GM12878 (cell line): ENCODE data around the gene SVBP. TPM values are rescaled to one million over a fixed set of nuclear protein-coding genes. Genes with fewer than 3 reads are reported as not detected.

ENCODE experiments used
- ATAC-seq: fragments of 200-7000 bp; cut with Tn5 transposase; 3 replicates; pipeline ENCODE4 v1.9.1; 2020; ENCODE audit warnings: mild to moderate bottlenecking, moderate library complexity
- BruUV-seq: library from RNA; stranded (reverse); fragments of 400-500 nt; replicated peaks from 2 replicates; lab custom pipeline; 2021; lab: Mats Ljungman, UMichigan
- CTCF ChIA-PET: fragments of 300-600 bp; sonication (Branson Sonifier 250); formaldehyde crosslinking; extraction: SDS; loops from one replicate; lab custom pipeline; 2021; ENCODE audit warnings: inconsistent platforms; lab: Yijun Ruan, JAX
- POLR2A ChIA-PET: fragments of 350-600 bp; formaldehyde crosslinking; extraction: SDS; loops from one replicate; lab custom pipeline; 2021; ENCODE audit warnings: inconsistent platforms; lab: Charles Lee
- RAD21 ChIA-PET: fragments of 300-600 bp; sonication (Branson Sonifier 250); formaldehyde crosslinking; loops from one replicate; lab custom pipeline; 2023; ENCODE audit warnings: antibody characterized with exemption; ENCODE audit not compliant: unreplicated experiment; lab: Charles Lee
- SMC1A ChIA-PET: fragments of 300-600 bp; sonication (Branson Sonifier 250); formaldehyde crosslinking; loops from one replicate; lab custom pipeline; 2023; ENCODE audit not compliant: unreplicated experiment, uncharacterized antibody; lab: Charles Lee
- DNase-seq: peaks from one replicate; pipeline ENCODE4 v3.0.0-alpha.2; 2011; ENCODE audit warnings: low read depth, low spot score
- FAIRE-seq: peaks from 3 replicates; lab custom pipeline; 2011; peaks lifted over from hg19 to GRCh38; lab: Jason Lieb, UNC
- H2AFZ ChIP-seq: 2 replicates; pipeline ENCODE4 v1.6.0; 2011; ENCODE audit warnings: low read depth, low read length, control low read depth; ENCODE audit not compliant: control insufficient read depth
- H3K27ac ChIP-seq: 2 replicates; pipeline ENCODE4 v1.5.1; 2011; ENCODE audit warnings: control low read depth; ENCODE audit not compliant: control insufficient read depth, insufficient read depth
- H3K27me3 ChIP-seq, 2 experiments: replicated peaks in 1 of 2; 2 replicates each; pipeline versions ENCODE4 v1.6.0 to v1.6.1; 2011; ENCODE audit warnings: low read length in 1 of 2; ENCODE audit not compliant: control insufficient read depth in 2 of 2, insufficient read depth in 2 of 2
- H3K36me3 ChIP-seq, 2 experiments: 2 replicates each; pipeline ENCODE4 v1.5.1; 2011; ENCODE audit warnings: low read length in 1 of 2; ENCODE audit not compliant: control insufficient read depth in 2 of 2, insufficient read depth in 2 of 2
- H3K4me1 ChIP-seq: 2 replicates; pipeline ENCODE4 v1.6.1; 2011; ENCODE audit warnings: mild to moderate bottlenecking, low read length, moderate library complexity, mixed read lengths; ENCODE audit not compliant: control insufficient read depth, insufficient read depth
- H3K4me2 ChIP-seq: 2 replicates; pipeline ENCODE4 v1.6.0; 2011; ENCODE audit warnings: control low read depth; ENCODE audit not compliant: control insufficient read depth, insufficient read depth
- H3K4me3 ChIP-seq: fragments of 200-600 bp; sonication (generic); 2 replicates; pipeline ENCODE4 v1.5.1; 2016
- H3K79me2 ChIP-seq: 2 replicates; pipeline ENCODE4 v1.6.0; 2011; ENCODE audit warnings: low read length; ENCODE audit not compliant: control insufficient read depth, insufficient read depth
- H3K9ac ChIP-seq: 2 replicates; pipeline ENCODE4 v1.8.0; 2011; ENCODE audit warnings: low read length, control low read depth, mixed read lengths; ENCODE audit not compliant: control insufficient read depth, insufficient read depth
- H3K9me3 ChIP-seq: replicated peaks from 3 replicates; pipeline ENCODE4 v1.5.1; 2011; ENCODE audit warnings: mild to moderate bottlenecking, low read length; ENCODE audit not compliant: control insufficient read depth, insufficient read depth
- H4K20me1 ChIP-seq: 2 replicates; pipeline ENCODE4 v1.6.0; 2011; ENCODE audit not compliant: control insufficient read depth, insufficient read depth
- BCL11A ChIP-seq: IDR thresholded peaks from 2 replicates; pipeline ENCODE4 v1.6.1; 2011; ENCODE audit warnings: low read depth, low read length
- CHD1 ChIP-seq: IDR thresholded peaks from 2 replicates; pipeline ENCODE4 v1.6.1; 2012; ENCODE audit warnings: low read depth, low read length, improper control_type of control experiment
- CREB1 ChIP-seq: IDR thresholded peaks from 2 replicates; pipeline ENCODE4 v1.6.1; 2012; ENCODE audit warnings: low read depth, mild to moderate bottlenecking, inconsistent platforms
- GABPA ChIP-seq: IDR thresholded peaks from 2 replicates; pipeline ENCODE4 v1.6.1; 2014; ENCODE audit warnings: antibody characterized with exemption, low read depth, mild to moderate bottlenecking, inconsistent platforms
- GATAD2B ChIP-seq: fragments of 450-650 bp; conservative IDR thresholded peaks from 2 replicates; pipeline ENCODE4 v1.6.1; 2017; ENCODE audit warnings: low read depth, mild to moderate bottlenecking, moderate library complexity
- HDGF ChIP-seq: fragments of 450-650 bp; IDR thresholded peaks from 2 replicates; pipeline ENCODE4 v1.6.1; 2016; ENCODE audit warnings: antibody characterized with exemption
- JUND ChIP-seq: IDR thresholded peaks from 2 replicates; pipeline ENCODE4 v1.6.1; 2012; ENCODE audit warnings: low read depth, mild to moderate bottlenecking, low read length, improper control_type of control experiment, moderate library complexity
- RAD51 ChIP-seq: fragments of 450-650 bp; IDR thresholded peaks from 2 replicates; pipeline ENCODE4 v1.6.1; 2016; ENCODE audit warnings: moderate library complexity, mild to moderate bottlenecking, inconsistent platforms
- RB1 ChIP-seq: fragments of 450-650 bp; formaldehyde crosslinking; IDR thresholded peaks from 2 replicates; pipeline ENCODE4 v1.6.1; 2017; ENCODE audit warnings: mild to moderate bottlenecking, borderline replicate concordance
- RUNX3 ChIP-seq: IDR thresholded peaks from 2 replicates; pipeline ENCODE4 v1.6.1; 2012; ENCODE audit warnings: low read length, inconsistent platforms
- SMAD1 ChIP-seq: fragments of 450-650 bp; IDR thresholded peaks from 2 replicates; pipeline ENCODE4 v1.6.1; 2018; ENCODE audit warnings: mild to moderate bottlenecking, low read depth; ENCODE audit not compliant: partially characterized antibody
- YY1 ChIP-seq: IDR thresholded peaks from 2 replicates; pipeline ENCODE4 v1.6.1; 2011; ENCODE audit warnings: low read depth, mild to moderate bottlenecking, low read length
- WGBS: methylation state at CpG from one replicate; pipeline ENCODE4 v1.1.6; 2016; ENCODE audit warnings: low lambda C conversion rate; ENCODE audit not compliant: insufficient replicate concordance, insufficient coverage; ENCODE audit errors: missing lambda C conversion rate; 5-methylcytosine and 5-hydroxymethylcytosine counted together
- in situ Hi-C: fragments of 300-500 bp; cut with MboI; formaldehyde crosslinking; loops from 9 replicates; pipeline ENCODE4 v1.14.3; 2018; ENCODE audit warnings: mixed read lengths
- intact Hi-C: fragments of 100-400 bp; cut with micrococcal nuclease; formaldehyde crosslinking; loops from one replicate; pipeline ENCODE4 v1.14.2; 2022; ENCODE audit not compliant: unreplicated experiment
- polyA plus RNA-seq, 11 experiments: library from polyadenylated mRNA; depleted of rRNA in 4 of 11; unstranded in 6 of 11; stranded (reverse) in 5 of 11; fragments of >200 nt; fragmentation: Nextera tagmentation in 4 of 11; fragmentation: Illumina TruSeq in 1 of 11; extraction: Ambion mirVana in 4 of 11; extraction: Trizol in 1 of 11; gene quantifications; 1 replicate in 1 of 11; 2 replicates in 10 of 11; pipeline versions ENCODE4 v1.2.1 to v1.2.3, GENCODE V29; 2011 to 2016; ENCODE audit warnings: inconsistent platforms in 2 of 11, missing spikeins in 2 of 11, low read depth in 1 of 11
- total RNA-seq, 4 experiments: library from RNA; depleted of rRNA in 3 of 4; stranded (reverse); fragments of >200 nt in 3 of 4; fragmentation: Illumina TruSeq in 1 of 4; extraction: Trizol in 1 of 4; gene quantifications; 2 replicates each; pipeline versions ENCODE4 v1.2.1 to v1.2.3, GENCODE V29; 2013 to 2021
- TF ChIP-seq, protein P1 (sequence below): fragments of 450-650 bp; IDR thresholded peaks from 2 replicates; pipeline ENCODE4 v1.6.1; 2018; ENCODE audit warnings: borderline replicate concordance, mild to moderate bottlenecking; ENCODE audit not compliant: partially characterized antibody
- TF ChIP-seq, protein P2 (sequence below): IDR thresholded peaks from 2 replicates; pipeline ENCODE4 v1.6.1; 2011; ENCODE audit warnings: mild to moderate bottlenecking, low read depth, low read length, moderate library complexity; ENCODE audit not compliant: insufficient replicate concordance
- TF ChIP-seq, protein P3 (sequence below): fragments of 450-650 bp; IDR thresholded peaks from 2 replicates; pipeline ENCODE4 v1.6.1; 2017; ENCODE audit warnings: mild to moderate bottlenecking, moderate library complexity

SVBP gene
- total and polyA plus RNA-seq, 10 of the 15 experiments (the other 5 are each of a cell fraction or from before 2014, with no cell fraction given): 12.6 to 29.5 (median 19.8) TPM

DNA sequence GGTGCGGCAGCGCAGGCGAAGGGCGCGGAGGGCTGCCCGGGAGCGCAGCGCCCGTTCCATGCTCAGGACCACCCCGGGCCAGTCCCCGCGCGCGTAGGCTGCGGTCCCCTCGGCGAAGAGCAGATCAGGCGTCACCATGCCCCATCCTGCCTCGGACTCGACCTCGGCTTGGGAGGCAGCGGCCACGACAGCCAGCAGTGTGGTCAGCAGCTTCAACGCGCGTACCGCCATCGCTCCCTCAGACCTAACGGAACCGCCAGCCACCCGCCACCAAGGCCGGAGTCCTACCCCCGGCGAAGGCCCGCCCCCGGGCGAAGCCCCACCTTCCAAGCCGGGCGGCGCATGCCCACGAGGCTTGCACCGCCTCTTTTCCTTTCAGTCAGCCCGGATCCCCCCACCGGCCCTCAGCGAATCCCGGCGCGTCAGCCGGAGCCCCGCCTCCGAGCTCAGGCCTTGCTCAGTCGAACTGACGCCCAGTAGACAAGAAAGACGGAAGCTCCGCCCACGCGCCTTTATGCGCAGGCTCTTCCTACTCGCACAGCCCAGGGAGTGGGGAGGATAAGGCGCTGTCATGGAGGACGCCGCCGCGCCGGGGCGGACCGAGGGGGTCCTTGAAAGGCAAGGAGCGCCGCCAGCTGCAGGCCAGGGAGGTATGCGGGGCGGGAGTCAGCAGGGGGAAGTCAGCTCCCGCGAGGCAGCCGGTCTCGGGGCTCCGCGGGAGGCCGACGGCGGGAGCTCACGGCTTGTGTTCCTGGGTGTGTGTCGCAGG, 50.3 kb downstream of the SVBP start, which contains the start of the genes C1orf50 and P3H1:
C1orf50 (plus strand) TSS at position 509 of the 769 bp plus-strand sequence; CDS start at position 572, 63 bp downstream.
P3H1 (minus strand) TSS at position 288 of the 769 bp plus-strand sequence; CDS start at position 231, 57 bp downstream.
- POLR2A ChIA-PET: interaction anchor here (0.5 to 3.8 kb wide), 32 partner anchors 10 to 885 kb away, joined by 3 to 53 read pairs (median 4); partner anchors contain the start of genes CFAP57, EBNA1BP2, ERMAP and KDM4A
- H3K27ac ChIP-seq: peak within 1 kb of the TSS; percentile 84
- RAD21 ChIA-PET: interaction anchor here (0.6 to 4.3 kb wide), 18 partner anchors 12 to 423 kb away, joined by 3 to 25 read pairs (median 5); partner anchors contain the start of genes CCDC30, ERMAP, PPIH and SVBP
- BruUV-seq: TSS peak; percentile 81
- CTCF ChIA-PET: interaction anchor here (0.6 to 6.5 kb wide), 18 partner anchors 9 to 315 kb away, joined by 3 to 28 read pairs (median 4); partner anchors contain the start of gene ZNF691
- H3K4me3 ChIP-seq: peak within 1 kb of the TSS; percentile 95
- H3K4me1 ChIP-seq: peaks cover 4% of the 10 kb centered on the region; the same call in 1 of the 2 replicates
- H3K79me2 ChIP-seq: peaks cover 64% of the 10 kb centered on the region
- SMC1A ChIA-PET: interaction anchor here (0.7 to 4.0 kb wide), 15 partner anchors 10 to 307 kb away, joined by 3 to 21 read pairs (median 4); partner anchors contain the start of genes PPIH, YBX1 and ZNF691
- peak; percentile 93 for DNase-seq
- WGBS: 1% methylated on average over 61 of the region's 82 CpGs
- intact Hi-C loops: loop anchor here (2.0 to 5.0 kb wide), 3 partner anchors 50 to 85 kb away; partner anchors contain the start of genes ERMAP, SVBP, YBX1 and ZNF691
- H4K20me1 ChIP-seq: no peaks in the 10 kb centered on the region
- peak within 1 kb of the TSS; percentile 84 for H3K9ac ChIP-seq
- H3K4me2 ChIP-seq: peak within 1 kb of the TSS; percentile 90
- FAIRE-seq: peak; percentile 91
- in situ Hi-C loops: no loop called here
- no peaks in the 10 kb centered on the region for H3K27me3 ChIP-seq
- H3K9me3 ChIP-seq: no peaks in the 10 kb centered on the region
- H2AFZ ChIP-seq: peak within 1 kb of the TSS; percentile 94
- peaks cover 0 to 6% of the 10 kb centered on the region in 2 experiments; a peak in 1 of 4 replicates for H3K36me3 ChIP-seq
- ATAC-seq: peak; percentile 93
- TF ChIP-seq CREB1 (peak; percentile 65; the same call in 1 of the 2 replicates), RB1 (peak; percentile 69; the same call in 1 of the 2 replicates), RUNX3 (peak; percentile 53), GATAD2B (peak; percentile 81), JUND (0 out of 2 replicates have a peak, but pooled peaks have one; percentile 21), SMAD1 (peak; percentile 18), GABPA (no peak), HDGF (peak; percentile 96), YY1 (peak; percentile 72), RAD51 (no peak), BCL11A (no peak), CHD1 (no peak)
- TF ChIP-seq, protein P1, sequence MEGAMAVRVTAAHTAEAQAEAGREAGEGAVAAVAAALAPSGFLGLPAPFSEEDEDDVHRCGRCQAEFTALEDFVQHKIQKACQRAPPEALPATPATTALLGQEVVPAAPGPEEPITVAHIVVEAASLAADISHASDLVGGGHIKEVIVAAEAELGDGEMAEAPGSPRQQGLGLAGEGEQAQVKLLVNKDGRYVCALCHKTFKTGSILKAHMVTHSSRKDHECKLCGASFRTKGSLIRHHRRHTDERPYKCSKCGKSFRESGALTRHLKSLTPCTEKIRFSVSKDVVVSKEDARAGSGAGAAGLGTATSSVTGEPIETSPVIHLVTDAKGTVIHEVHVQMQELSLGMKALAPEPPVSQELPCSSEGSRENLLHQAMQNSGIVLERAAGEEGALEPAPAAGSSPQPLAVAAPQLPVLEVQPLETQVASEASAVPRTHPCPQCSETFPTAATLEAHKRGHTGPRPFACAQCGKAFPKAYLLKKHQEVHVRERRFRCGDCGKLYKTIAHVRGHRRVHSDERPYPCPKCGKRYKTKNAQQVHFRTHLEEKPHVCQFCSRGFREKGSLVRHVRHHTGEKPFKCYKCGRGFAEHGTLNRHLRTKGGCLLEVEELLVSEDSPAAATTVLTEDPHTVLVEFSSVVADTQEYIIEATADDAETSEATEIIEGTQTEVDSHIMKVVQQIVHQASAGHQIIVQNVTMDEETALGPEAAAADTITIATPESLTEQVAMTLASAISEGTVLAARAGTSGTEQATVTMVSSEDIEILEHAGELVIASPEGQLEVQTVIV: peak; percentile 47
- TF ChIP-seq, protein P2, sequence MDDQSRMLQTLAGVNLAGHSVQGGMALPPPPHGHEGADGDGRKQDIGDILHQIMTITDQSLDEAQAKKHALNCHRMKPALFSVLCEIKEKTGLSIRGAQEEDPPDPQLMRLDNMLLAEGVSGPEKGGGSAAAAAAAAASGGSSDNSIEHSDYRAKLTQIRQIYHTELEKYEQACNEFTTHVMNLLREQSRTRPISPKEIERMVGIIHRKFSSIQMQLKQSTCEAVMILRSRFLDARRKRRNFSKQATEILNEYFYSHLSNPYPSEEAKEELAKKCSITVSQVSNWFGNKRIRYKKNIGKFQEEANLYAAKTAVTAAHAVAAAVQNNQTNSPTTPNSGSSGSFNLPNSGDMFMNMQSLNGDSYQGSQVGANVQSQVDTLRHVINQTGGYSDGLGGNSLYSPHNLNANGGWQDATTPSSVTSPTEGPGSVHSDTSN: peak; percentile 24
- TF ChIP-seq, protein P3, sequence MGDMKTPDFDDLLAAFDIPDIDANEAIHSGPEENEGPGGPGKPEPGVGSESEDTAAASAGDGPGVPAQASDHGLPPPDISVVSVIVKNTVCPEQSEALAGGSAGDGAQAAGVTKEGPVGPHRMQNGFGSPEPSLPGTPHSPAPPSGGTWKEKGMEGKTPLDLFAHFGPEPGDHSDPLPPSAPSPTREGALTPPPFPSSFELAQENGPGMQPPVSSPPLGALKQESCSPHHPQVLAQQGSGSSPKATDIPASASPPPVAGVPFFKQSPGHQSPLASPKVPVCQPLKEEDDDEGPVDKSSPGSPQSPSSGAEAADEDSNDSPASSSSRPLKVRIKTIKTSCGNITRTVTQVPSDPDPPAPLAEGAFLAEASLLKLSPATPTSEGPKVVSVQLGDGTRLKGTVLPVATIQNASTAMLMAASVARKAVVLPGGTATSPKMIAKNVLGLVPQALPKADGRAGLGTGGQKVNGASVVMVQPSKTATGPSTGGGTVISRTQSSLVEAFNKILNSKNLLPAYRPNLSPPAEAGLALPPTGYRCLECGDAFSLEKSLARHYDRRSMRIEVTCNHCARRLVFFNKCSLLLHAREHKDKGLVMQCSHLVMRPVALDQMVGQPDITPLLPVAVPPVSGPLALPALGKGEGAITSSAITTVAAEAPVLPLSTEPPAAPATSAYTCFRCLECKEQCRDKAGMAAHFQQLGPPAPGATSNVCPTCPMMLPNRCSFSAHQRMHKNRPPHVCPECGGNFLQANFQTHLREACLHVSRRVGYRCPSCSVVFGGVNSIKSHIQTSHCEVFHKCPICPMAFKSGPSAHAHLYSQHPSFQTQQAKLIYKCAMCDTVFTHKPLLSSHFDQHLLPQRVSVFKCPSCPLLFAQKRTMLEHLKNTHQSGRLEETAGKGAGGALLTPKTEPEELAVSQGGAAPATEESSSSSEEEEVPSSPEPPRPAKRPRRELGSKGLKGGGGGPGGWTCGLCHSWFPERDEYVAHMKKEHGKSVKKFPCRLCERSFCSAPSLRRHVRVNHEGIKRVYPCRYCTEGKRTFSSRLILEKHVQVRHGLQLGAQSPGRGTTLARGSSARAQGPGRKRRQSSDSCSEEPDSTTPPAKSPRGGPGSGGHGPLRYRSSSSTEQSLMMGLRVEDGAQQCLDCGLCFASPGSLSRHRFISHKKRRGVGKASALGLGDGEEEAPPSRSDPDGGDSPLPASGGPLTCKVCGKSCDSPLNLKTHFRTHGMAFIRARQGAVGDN: peak; percentile 12; the same call in 1 of the 2 replicates
